WTC11 (cell line): ENCODE results near the gene ARL6IP6. TPM values are rescaled to one million over a fixed set of nuclear protein-coding genes. Genes with fewer than 3 reads are reported as not detected.
"Not testable (repeated sequence)": the region's sequence is repeated elsewhere in the genome, so short reads cannot be mapped to it uniquely, and the experiment has no call there.

Experiments
- ATAC-seq: fragments of 200-7000 bp; cut with Tn5 transposase; 2 replicates; pipeline ENCODE4 v1.10.0; 2021; ENCODE audit warnings: mild to moderate bottlenecking, moderate library complexity
- CTCF ChIA-PET: fragments of 300-600 bp; sonication (Branson Sonifier 250); formaldehyde crosslinking; loops from one replicate; lab custom pipeline; 2021; ENCODE audit warnings: antibody characterized with exemption; lab: Charles Lee
- POLR2A ChIA-PET: fragments of 350-600 bp; sonication (Branson Sonifier 250); formaldehyde crosslinking; loops from one replicate; lab custom pipeline; 2021; ENCODE audit warnings: antibody characterized with exemption; lab: Charles Lee
- DNase-seq: peaks from one replicate; pipeline ENCODE4 v3.0.0; 2021; ENCODE audit warnings: low spot score
- H3K27ac Mint-ChIP-seq: 2 replicates; pipeline ENCODE4 v1.8.0; 2021; ENCODE audit warnings: mixed read lengths
- H3K27me3 Mint-ChIP-seq: 2 replicates; pipeline ENCODE4 v1.8.0; 2021; ENCODE audit warnings: low read depth, mild to moderate bottlenecking, moderate library complexity, mixed read lengths
- H3K36me3 Mint-ChIP-seq: 2 replicates; pipeline ENCODE4 v1.8.0; 2021; ENCODE audit warnings: mixed read lengths
- H3K4me1 Mint-ChIP-seq: 2 replicates; pipeline ENCODE4 v1.8.0; 2022; ENCODE audit warnings: mixed read lengths
- H3K4me3 Mint-ChIP-seq: 2 replicates; pipeline ENCODE4 v1.8.0; 2021; ENCODE audit warnings: mild to moderate bottlenecking, moderate library complexity, mixed read lengths
- H3K9me3 Mint-ChIP-seq: 2 replicates; pipeline ENCODE4 v1.8.0; 2021; ENCODE audit warnings: mixed read lengths
- CREM ChIP-seq: sonication (generic); formaldehyde crosslinking; IDR thresholded peaks from 2 replicates; pipeline ENCODE4 v1.8.1; 2022; ENCODE audit warnings: mild to moderate bottlenecking, missing genetic modification reagents, moderate library complexity
- E2F4 ChIP-seq: sonication (generic); formaldehyde crosslinking; IDR thresholded peaks from 2 replicates; pipeline ENCODE4 v1.8.1; 2022; ENCODE audit warnings: low read depth, mild to moderate bottlenecking, moderate library complexity, missing genetic modification reagents, borderline replicate concordance
- NFYB ChIP-seq: sonication (generic); formaldehyde crosslinking; conservative IDR thresholded peaks from 2 replicates; pipeline ENCODE4 v1.8.0; 2022; ENCODE audit warnings: low read depth, missing genetic modification reagents
- NR2C2 ChIP-seq: sonication (generic); formaldehyde crosslinking; IDR thresholded peaks from 2 replicates; pipeline ENCODE4 v1.8.0; 2022; ENCODE audit warnings: mild to moderate bottlenecking, missing genetic modification reagents
- OVOL2 ChIP-seq: fragments of 250-450 bp; sonication (Bioruptor Pico); IDR thresholded peaks from 2 replicates; pipeline ENCODE4 v1.9.0; 2021; ENCODE audit warnings: mild to moderate bottlenecking, borderline replicate concordance
- PRRX2 ChIP-seq: fragments of 250-450 bp; sonication (Bioruptor Pico); IDR thresholded peaks from 2 replicates; pipeline ENCODE4 v1.8.0; 2021; ENCODE audit warnings: mild to moderate bottlenecking
- SMAD4 ChIP-seq: sonication (generic); formaldehyde crosslinking; IDR thresholded peaks from 2 replicates; pipeline ENCODE4 v1.8.0; 2022; ENCODE audit warnings: mild to moderate bottlenecking, missing genetic modification reagents
- SP1 ChIP-seq: sonication (generic); formaldehyde crosslinking; conservative IDR thresholded peaks from 2 replicates; pipeline ENCODE4 v1.8.1; 2022; ENCODE audit warnings: missing genetic modification reagents
- ZNF121 ChIP-seq: sonication (generic); formaldehyde crosslinking; IDR thresholded peaks from 2 replicates; pipeline ENCODE4 v1.8.0; 2023; ENCODE audit warnings: missing genetic modification reagents
- total RNA-seq: library from RNA; stranded (reverse); gene quantifications from 3 replicates; pipeline ENCODE4 v1.2.3, GENCODE V29; 2021
- TF ChIP-seq, protein P1 (sequence below): sonication (generic); formaldehyde crosslinking; IDR thresholded peaks from 2 replicates; pipeline ENCODE4 v1.8.0; 2022; ENCODE audit warnings: mild to moderate bottlenecking, missing genetic modification reagents
- TF ChIP-seq, protein P2 (sequence below): sonication (generic); formaldehyde crosslinking; IDR thresholded peaks from 2 replicates; pipeline ENCODE4 v1.8.0; 2022; ENCODE audit warnings: mild to moderate bottlenecking, missing genetic modification reagents
- TF ChIP-seq, protein P3 (sequence below): sonication (generic); formaldehyde crosslinking; IDR thresholded peaks from 2 replicates; pipeline ENCODE4 v1.8.0; 2022; ENCODE audit warnings: mild to moderate bottlenecking, missing genetic modification reagents

Gene ARL6IP6
- total RNA-seq, 1 experiment from 2014 or later = 40.4 TPM

DNA sequence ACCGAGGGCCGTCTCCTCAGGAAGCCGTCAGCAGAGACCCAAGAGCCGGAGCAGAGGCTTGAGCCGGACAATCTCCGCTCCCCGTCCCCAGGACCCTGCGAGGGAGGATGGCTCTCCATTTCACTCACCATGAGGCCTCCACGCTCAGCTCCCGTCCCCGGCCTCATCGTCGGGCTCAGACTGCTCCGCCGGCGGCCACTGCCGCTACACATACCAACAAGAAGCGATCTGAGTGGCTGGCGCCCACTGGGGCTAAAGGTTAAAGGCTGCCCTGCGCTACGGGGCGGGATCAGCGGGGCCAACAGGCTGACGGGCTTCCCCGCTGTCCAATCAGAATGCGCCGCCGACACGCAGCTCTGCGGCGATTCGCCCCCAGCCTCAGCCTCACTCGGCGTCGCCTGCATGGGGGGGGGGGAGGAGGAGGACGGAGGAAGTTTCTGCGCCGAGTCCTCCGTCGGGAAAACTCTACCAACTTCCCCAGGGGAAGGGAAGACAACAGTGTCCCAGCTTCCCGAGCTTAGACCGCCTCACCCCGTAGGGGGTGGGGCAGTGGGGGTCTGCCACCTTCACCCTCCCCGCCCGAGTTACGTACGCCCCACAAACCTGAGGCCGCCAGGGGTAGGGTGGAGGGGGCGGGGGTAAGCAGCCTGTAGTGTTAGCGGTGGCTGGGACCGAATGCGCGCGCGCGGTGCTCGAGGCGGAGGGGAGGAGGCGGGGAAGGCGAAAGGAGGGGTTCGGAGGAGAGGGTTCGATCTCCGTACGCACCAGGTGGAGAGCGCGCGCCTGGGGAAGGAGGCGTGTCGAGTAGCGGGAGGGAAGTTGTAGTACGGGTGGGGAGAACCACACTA, 968 bp upstream of the ARL6IP6 start, which contains the start of gene PRPF40A (continued):
- peak; percentile 57 for TF ChIP-seq SP1
- TF ChIP-seq, protein P1, sequence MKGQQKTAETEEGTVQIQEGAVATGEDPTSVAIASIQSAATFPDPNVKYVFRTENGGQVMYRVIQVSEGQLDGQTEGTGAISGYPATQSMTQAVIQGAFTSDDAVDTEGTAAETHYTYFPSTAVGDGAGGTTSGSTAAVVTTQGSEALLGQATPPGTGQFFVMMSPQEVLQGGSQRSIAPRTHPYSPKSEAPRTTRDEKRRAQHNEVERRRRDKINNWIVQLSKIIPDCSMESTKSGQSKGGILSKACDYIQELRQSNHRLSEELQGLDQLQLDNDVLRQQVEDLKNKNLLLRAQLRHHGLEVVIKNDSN (CRISPR knock-in tag) = 0 out of 2 replicates have a peak, but pooled peaks have one; percentile 8
- no peak for TF ChIP-seq PRRX2 (CRISPR knock-in tag)
- TF ChIP-seq CREM (CRISPR knock-in tag) = peak; percentile 74
- TF ChIP-seq NFYB (CRISPR knock-in tag) = peak; percentile 99
- TF ChIP-seq NR2C2 = peak; percentile 96
- no peak for TF ChIP-seq OVOL2 (CRISPR knock-in tag)

DNA sequence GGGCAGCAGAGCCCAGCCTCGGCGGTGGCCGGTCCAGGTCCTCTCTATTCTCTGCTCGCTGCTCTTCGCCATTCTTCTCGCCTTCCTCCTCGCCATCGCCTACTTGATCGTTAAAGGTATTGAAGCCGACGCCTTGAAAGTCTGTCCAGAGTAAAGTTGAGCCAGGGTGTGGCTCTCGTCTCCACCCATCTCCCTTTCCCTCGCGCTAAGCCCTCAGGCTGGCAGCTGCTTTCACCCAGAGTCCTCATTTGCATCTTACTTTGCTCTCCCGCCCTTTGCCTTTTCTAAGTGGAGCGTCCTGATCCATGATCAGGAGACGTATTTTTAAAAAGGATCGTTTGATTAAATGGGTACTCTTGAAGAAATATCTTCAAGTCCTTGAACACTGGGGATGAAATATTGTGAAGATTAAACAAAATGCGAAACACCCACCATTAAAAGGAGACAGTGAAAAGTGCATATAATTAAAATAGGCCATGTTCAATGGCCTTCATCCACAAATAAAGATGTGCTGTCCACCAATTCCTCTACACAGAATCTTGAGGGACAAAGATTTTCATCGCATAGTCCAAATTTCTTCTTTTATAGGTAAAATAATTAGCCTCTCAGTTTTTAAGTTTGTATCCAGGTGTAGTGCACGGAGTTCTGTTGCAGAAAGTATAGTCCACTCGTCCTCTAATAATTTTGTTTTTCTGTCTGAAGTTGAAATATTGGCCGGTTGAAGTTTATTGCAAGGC, 657 bp downstream of the ARL6IP6 start:
- Mint-ChIP-seq H3K9me3 (no peaks in the 10 kb centered on the region), H3K4me1 (peaks cover 33% of the 10 kb centered on the region), H3K4me3 (peak overlapping the region; percentile 97), H3K36me3 (peaks cover 39% of the 10 kb centered on the region), H3K27me3 (no peaks in the 10 kb centered on the region), H3K27ac (peak overlapping the region; percentile 100)
- peak; percentile 53 for DNase-seq
- POLR2A ChIA-PET = interaction anchor here (0.6 kb wide), 1 partner anchor 23 kb away, joined by 3 read pairs; no protein-coding TSS in a partner anchor
- TF ChIP-seq, protein P2, sequence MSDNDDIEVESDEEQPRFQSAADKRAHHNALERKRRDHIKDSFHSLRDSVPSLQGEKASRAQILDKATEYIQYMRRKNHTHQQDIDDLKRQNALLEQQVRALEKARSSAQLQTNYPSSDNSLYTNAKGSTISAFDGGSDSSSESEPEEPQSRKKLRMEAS (CRISPR knock-in tag) = no peak
- 0 out of 2 replicates have a peak, but pooled peaks have one; percentile 11 for TF ChIP-seq E2F4 (CRISPR knock-in tag)
- TF ChIP-seq SMAD4 (CRISPR knock-in tag) = 0 out of 2 replicates have a peak, but pooled peaks have one; percentile 47
- ATAC-seq = peak; percentile 13
- CTCF ChIA-PET = no interaction called here

DNA sequence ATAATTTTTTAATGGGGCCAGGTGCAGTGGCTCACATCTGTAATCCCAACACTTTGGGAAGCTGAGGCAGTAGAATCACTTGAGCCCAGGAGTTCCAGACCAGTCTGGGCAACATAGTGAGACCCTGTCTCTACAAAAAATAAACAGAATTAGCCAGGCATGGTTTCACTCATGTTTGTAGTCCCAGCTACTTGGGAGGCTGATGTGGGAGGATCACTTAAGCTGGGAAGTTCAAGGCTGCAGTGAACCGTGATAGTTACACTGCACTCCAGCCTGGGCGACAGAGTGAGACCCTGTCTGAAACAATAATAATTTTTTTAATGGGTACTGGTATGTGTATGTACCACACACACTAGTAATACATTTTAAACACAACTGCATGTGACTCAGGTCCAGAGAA, 2.4 kb downstream of the ARL6IP6 start:
- H3K4me3 Mint-ChIP-seq = peak overlapping the region; percentile 97
- ATAC-seq (no peak), DNase-seq (no peak)
- peaks cover 30% of the 10 kb centered on the region for H3K36me3 Mint-ChIP-seq
- CTCF ChIA-PET = no interaction called here
- POLR2A ChIA-PET = no interaction called here
- TF ChIP-seq, protein P3, sequence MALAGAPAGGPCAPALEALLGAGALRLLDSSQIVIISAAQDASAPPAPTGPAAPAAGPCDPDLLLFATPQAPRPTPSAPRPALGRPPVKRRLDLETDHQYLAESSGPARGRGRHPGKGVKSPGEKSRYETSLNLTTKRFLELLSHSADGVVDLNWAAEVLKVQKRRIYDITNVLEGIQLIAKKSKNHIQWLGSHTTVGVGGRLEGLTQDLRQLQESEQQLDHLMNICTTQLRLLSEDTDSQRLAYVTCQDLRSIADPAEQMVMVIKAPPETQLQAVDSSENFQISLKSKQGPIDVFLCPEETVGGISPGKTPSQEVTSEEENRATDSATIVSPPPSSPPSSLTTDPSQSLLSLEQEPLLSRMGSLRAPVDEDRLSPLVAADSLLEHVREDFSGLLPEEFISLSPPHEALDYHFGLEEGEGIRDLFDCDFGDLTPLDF (CRISPR knock-in tag) = no peak
- TF ChIP-seq ZNF121 (CRISPR knock-in tag) = peak; percentile 75; the same call in 1 of the 2 replicates
- H3K4me1 Mint-ChIP-seq = peaks cover 24% of the 10 kb centered on the region
- no peaks in the 10 kb centered on the region for H3K9me3 Mint-ChIP-seq
- no peaks in the 10 kb centered on the region for H3K27me3 Mint-ChIP-seq
- peak overlapping the region; percentile 23; the same call in 1 of the 2 replicates for H3K27ac Mint-ChIP-seq

DNA sequence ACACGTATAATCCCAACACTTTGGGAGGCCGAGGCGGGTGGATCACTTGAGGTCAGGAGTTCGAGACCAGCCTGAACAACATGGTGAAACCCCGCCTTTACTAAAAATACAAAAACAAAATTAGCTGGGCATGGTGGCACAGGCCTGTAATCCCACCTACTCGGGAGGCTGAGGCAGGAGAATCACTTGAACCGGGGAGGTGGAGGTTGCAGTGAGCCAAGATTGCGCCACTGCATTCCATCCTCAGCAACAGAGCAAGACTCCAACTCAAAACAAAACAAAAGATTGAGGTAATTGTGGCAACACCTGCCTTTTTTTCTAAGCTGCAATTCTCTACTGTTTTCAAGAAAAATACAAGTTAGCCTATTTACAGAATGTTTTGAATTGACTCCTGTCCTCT, 4.2 kb downstream of the ARL6IP6 start:
- Mint-ChIP-seq H3K36me3 (peaks cover 25% of the 10 kb centered on the region), H3K4me1 (peaks cover 22% of the 10 kb centered on the region)
- H3K27ac Mint-ChIP-seq, H3K27me3 Mint-ChIP-seq, H3K4me3 Mint-ChIP-seq, DNase-seq, POLR2A ChIA-PET, ATAC-seq, H3K9me3 Mint-ChIP-seq: not testable (repeated sequence)
- CTCF ChIA-PET = interaction anchor here (0.7 to 1.8 kb wide), 2 partner anchors 12 to 87 kb away, joined by 3 to 4 read pairs; no protein-coding TSS in a partner anchor
